Osteocyte (in vitro differentiated cells): ENCODE data around the gene CDH18. TPM values are rescaled to one million over a fixed set of nuclear protein-coding genes. Genes with fewer than 3 reads are reported as not detected.

Experiments used
- DNase-seq: peaks from one replicate; pipeline ENCODE4 v3.0.0; 2021; ENCODE audit warnings: mixed read lengths; ENCODE audit not compliant: unreplicated experiment; ENCODE audit errors: extremely low spot score
- H3K27ac Mint-ChIP-seq: one replicate; pipeline ENCODE4 v1.8.0; 2021; ENCODE audit warnings: mild to moderate bottlenecking, mixed read lengths; ENCODE audit not compliant: unreplicated experiment
- H3K27me3 Mint-ChIP-seq: one replicate; pipeline ENCODE4 v1.8.0; 2021; ENCODE audit warnings: mixed read lengths; ENCODE audit not compliant: unreplicated experiment
- H3K36me3 Mint-ChIP-seq: one replicate; pipeline ENCODE4 v1.8.0; 2021; ENCODE audit warnings: mixed read lengths; ENCODE audit not compliant: unreplicated experiment
- H3K4me1 Mint-ChIP-seq: one replicate; pipeline ENCODE4 v1.8.0; 2021; ENCODE audit warnings: mixed read lengths; ENCODE audit not compliant: unreplicated experiment
- H3K4me3 Mint-ChIP-seq: one replicate; pipeline ENCODE4 v1.8.0; 2021; ENCODE audit warnings: mild to moderate bottlenecking, moderate library complexity, mixed read lengths; ENCODE audit not compliant: unreplicated experiment
- H3K9me3 Mint-ChIP-seq: one replicate; pipeline ENCODE4 v1.8.0; 2021; ENCODE audit warnings: mixed read lengths; ENCODE audit not compliant: unreplicated experiment
- CTCF ChIP-seq: fragments of 200-600 bp; sonication (generic); IDR thresholded peaks from 2 replicates; pipeline ENCODE4 v1.5.0; 2021; ENCODE audit warnings: antibody characterized with exemption, mild to moderate bottlenecking, moderate library complexity
- total RNA-seq: library from RNA; stranded (reverse); gene quantifications from 2 replicates; pipeline ENCODE4 v1.2.1, GENCODE V29; 2021

Gene CDH18
- total RNA-seq, 1 donor from 2014 or later = not detected

- Mint-ChIP-seq H3K27me3 (peaks cover 2% of the 10 kb centered on the region), H3K9me3 (no peaks in the 10 kb centered on the region), H3K27ac (no peak overlapping the region), H3K36me3 (no peaks in the 10 kb centered on the region), H3K4me3 (no peak overlapping the region), H3K4me1 (no peaks in the 10 kb centered on the region)
- DNase-seq = no peak
- no peak for TF ChIP-seq CTCF
These were observed 327.3 kb downstream of the CDH18 start for GRCh38 chr5:19660679-19661078.

DNA sequence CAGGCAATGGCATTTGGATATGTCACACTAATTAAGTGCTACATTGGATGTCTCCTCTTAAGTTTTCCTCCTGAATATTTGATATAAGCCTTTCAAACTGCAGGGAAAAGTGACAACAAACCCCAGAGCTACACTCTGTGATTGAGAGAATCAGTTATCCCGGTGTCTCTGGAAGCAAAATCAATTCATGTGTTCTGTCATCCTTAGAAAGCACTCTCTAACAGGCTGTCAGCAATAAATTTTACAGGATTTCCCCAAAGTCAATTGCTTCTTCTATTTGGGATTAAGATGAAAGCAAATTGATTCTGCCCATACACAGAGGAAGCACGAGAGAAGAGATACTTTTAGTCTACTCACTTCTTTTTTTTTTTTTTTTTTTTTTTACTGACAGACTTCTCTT lies 332.4 kb downstream of the CDH18 start:
- Mint-ChIP-seq H3K9me3 (no peaks in the 10 kb centered on the region), H3K36me3 (no peaks in the 10 kb centered on the region), H3K4me3 (no peak overlapping the region), H3K27me3 (no peaks in the 10 kb centered on the region), H3K4me1 (no peaks in the 10 kb centered on the region), H3K27ac (no peak overlapping the region)
- TF ChIP-seq CTCF = no peak
- no peak for DNase-seq

- H3K27ac Mint-ChIP-seq = no peak overlapping the region
- H3K36me3 Mint-ChIP-seq = no peaks in the 10 kb centered on the region
- no peaks in the 10 kb centered on the region for H3K4me1 Mint-ChIP-seq
- DNase-seq = no peak
- H3K4me3 Mint-ChIP-seq = no peak overlapping the region
- no peaks in the 10 kb centered on the region for H3K9me3 Mint-ChIP-seq
- no peaks in the 10 kb centered on the region for H3K27me3 Mint-ChIP-seq
- TF ChIP-seq CTCF = no peak
These were observed 349.5 kb downstream of the CDH18 start for GRCh38 chr5:19638461-19638860.

GRCh38 chr5:19630876-19631275 lies 357.1 kb downstream of the CDH18 start:
- DNase-seq = no peak
- H3K36me3 Mint-ChIP-seq = no peaks in the 10 kb centered on the region

GRCh38 chr5:19626211-19626610 lies 361.8 kb downstream of the CDH18 start:
- H3K36me3 Mint-ChIP-seq = no peaks in the 10 kb centered on the region
- no peak overlapping the region for H3K4me3 Mint-ChIP-seq
- H3K9me3 Mint-ChIP-seq = no peaks in the 10 kb centered on the region
- H3K27ac Mint-ChIP-seq = no peak overlapping the region
- H3K27me3 Mint-ChIP-seq = no peaks in the 10 kb centered on the region
- H3K4me1 Mint-ChIP-seq = no peaks in the 10 kb centered on the region
- TF ChIP-seq CTCF = no peak
- no peak for DNase-seq

More at GRCh38 chr5:19630876-19631275, 357.1 kb downstream of the CDH18 start:
- no peak overlapping the region for H3K27ac Mint-ChIP-seq
- no peaks in the 10 kb centered on the region for H3K4me1 Mint-ChIP-seq
- H3K4me3 Mint-ChIP-seq = no peak overlapping the region
- TF ChIP-seq CTCF = no peak
- H3K9me3 Mint-ChIP-seq = no peaks in the 10 kb centered on the region
- H3K27me3 Mint-ChIP-seq = no peaks in the 10 kb centered on the region
